ENCODE results near the gene CIITA. TPM values are rescaled to one million over a fixed set of nuclear protein-coding genes. Genes with fewer than 3 reads are reported as not detected.

Gene CIITA
- total and polyA plus RNA-seq, 10 of the 15 experiments (the other 5 are each of a cell fraction or from before 2014, with no cell fraction given), result 11.5 to 145 (median 49.7) TPM

GRCh38 chr16:10880594-10881452 lies 3.8 kb downstream of the CIITA start (continued):
- TF ChIP-seq, protein P1, sequence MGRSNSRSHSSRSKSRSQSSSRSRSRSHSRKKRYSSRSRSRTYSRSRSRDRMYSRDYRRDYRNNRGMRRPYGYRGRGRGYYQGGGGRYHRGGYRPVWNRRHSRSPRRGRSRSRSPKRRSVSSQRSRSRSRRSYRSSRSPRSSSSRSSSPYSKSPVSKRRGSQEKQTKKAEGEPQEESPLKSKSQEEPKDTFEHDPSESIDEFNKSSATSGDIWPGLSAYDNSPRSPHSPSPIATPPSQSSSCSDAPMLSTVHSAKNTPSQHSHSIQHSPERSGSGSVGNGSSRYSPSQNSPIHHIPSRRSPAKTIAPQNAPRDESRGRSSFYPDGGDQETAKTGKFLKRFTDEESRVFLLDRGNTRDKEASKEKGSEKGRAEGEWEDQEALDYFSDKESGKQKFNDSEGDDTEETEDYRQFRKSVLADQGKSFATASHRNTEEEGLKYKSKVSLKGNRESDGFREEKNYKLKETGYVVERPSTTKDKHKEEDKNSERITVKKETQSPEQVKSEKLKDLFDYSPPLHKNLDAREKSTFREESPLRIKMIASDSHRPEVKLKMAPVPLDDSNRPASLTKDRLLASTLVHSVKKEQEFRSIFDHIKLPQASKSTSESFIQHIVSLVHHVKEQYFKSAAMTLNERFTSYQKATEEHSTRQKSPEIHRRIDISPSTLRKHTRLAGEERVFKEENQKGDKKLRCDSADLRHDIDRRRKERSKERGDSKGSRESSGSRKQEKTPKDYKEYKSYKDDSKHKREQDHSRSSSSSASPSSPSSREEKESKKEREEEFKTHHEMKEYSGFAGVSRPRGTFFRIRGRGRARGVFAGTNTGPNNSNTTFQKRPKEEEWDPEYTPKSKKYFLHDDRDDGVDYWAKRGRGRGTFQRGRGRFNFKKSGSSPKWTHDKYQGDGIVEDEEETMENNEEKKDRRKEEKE (IDR thresholded peaks at IDR 0.05), result no peak
- TF ChIP-seq MAX (IDR thresholded peaks at IDR 0.05; ENCODE audit: low read depth, low read length), result no peak
- TF ChIP-seq KLF5 (IDR thresholded peaks at IDR 0.05; ENCODE audit: partially characterized antibody), result no peak
- no peak for TF ChIP-seq RUNX3 (IDR thresholded peaks at IDR 0.05; ENCODE audit: low read length)
- TF ChIP-seq, protein P2, sequence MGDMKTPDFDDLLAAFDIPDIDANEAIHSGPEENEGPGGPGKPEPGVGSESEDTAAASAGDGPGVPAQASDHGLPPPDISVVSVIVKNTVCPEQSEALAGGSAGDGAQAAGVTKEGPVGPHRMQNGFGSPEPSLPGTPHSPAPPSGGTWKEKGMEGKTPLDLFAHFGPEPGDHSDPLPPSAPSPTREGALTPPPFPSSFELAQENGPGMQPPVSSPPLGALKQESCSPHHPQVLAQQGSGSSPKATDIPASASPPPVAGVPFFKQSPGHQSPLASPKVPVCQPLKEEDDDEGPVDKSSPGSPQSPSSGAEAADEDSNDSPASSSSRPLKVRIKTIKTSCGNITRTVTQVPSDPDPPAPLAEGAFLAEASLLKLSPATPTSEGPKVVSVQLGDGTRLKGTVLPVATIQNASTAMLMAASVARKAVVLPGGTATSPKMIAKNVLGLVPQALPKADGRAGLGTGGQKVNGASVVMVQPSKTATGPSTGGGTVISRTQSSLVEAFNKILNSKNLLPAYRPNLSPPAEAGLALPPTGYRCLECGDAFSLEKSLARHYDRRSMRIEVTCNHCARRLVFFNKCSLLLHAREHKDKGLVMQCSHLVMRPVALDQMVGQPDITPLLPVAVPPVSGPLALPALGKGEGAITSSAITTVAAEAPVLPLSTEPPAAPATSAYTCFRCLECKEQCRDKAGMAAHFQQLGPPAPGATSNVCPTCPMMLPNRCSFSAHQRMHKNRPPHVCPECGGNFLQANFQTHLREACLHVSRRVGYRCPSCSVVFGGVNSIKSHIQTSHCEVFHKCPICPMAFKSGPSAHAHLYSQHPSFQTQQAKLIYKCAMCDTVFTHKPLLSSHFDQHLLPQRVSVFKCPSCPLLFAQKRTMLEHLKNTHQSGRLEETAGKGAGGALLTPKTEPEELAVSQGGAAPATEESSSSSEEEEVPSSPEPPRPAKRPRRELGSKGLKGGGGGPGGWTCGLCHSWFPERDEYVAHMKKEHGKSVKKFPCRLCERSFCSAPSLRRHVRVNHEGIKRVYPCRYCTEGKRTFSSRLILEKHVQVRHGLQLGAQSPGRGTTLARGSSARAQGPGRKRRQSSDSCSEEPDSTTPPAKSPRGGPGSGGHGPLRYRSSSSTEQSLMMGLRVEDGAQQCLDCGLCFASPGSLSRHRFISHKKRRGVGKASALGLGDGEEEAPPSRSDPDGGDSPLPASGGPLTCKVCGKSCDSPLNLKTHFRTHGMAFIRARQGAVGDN (IDR thresholded peaks at IDR 0.05), result no peak
- TF ChIP-seq CHD4 (IDR thresholded peaks at IDR 0.05), result no peak
- TF ChIP-seq NFXL1 (IDR thresholded peaks at IDR 0.05; ENCODE audit: borderline replicate concordance), result no peak
- TF ChIP-seq KAT2A (conservative IDR thresholded peaks at IDR 0.05; ENCODE audit: control insufficient read depth, low read depth, low read length), result no peak
- TF ChIP-seq HDGF (IDR thresholded peaks at IDR 0.05), result peak; percentile 37; the same call in 1 of the 2 replicates
- no peak for TF ChIP-seq HSF1 (IDR thresholded peaks at IDR 0.05; ENCODE audit: low read depth, low read length)
